ENCODE measurements around the gene CELF2. TPM values are rescaled to one million over a fixed set of nuclear protein-coding genes. Genes with fewer than 3 reads are reported as not detected.

Gene CELF2
- total RNA-seq, 1 donor from 2014 or later = 3.8 TPM

DNA sequence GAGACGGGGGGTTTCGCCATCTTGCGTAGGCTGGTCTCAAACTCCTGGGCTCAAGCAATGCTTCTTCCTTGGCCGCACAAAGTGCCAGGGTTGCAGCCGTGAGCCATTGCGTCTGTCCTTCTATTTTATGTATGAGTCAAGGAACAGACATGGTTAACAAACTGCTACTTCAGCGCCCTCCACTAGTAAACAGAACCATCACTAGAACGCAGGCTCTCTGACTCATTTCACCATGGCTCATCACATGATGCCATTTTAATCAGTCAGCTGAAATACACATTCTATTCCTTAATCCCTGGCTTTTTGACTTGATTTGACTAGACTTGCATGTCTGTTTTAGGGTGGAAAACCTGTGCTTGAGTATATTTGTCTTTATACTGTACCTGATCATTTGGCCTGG lies 41.3 kb downstream of the CELF2 start:
- Mint-ChIP-seq H3K4me1 (ENCODE audit: low read depth) (no peaks in the 10 kb centered on the region), H3K27ac (no peak overlapping the region), H3K27me3 (peaks cover 12% of the 10 kb centered on the region), H3K9me3 (ENCODE audit: low read depth) (peaks cover 10% of the 10 kb centered on the region), H3K4me3 (ENCODE audit: low read depth) (no peak overlapping the region), H3K36me3 (ENCODE audit: insufficient read depth) (peaks cover 3% of the 10 kb centered on the region)
- TF ChIP-seq, protein P1, sequence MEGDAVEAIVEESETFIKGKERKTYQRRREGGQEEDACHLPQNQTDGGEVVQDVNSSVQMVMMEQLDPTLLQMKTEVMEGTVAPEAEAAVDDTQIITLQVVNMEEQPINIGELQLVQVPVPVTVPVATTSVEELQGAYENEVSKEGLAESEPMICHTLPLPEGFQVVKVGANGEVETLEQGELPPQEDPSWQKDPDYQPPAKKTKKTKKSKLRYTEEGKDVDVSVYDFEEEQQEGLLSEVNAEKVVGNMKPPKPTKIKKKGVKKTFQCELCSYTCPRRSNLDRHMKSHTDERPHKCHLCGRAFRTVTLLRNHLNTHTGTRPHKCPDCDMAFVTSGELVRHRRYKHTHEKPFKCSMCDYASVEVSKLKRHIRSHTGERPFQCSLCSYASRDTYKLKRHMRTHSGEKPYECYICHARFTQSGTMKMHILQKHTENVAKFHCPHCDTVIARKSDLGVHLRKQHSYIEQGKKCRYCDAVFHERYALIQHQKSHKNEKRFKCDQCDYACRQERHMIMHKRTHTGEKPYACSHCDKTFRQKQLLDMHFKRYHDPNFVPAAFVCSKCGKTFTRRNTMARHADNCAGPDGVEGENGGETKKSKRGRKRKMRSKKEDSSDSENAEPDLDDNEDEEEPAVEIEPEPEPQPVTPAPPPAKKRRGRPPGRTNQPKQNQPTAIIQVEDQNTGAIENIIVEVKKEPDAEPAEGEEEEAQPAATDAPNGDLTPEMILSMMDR (IDR thresholded peaks at IDR 0.05; ENCODE audit: unreplicated experiment) = no peak
- no peak for DNase-seq (ENCODE audit: low spot score, unreplicated experiment)

DNA sequence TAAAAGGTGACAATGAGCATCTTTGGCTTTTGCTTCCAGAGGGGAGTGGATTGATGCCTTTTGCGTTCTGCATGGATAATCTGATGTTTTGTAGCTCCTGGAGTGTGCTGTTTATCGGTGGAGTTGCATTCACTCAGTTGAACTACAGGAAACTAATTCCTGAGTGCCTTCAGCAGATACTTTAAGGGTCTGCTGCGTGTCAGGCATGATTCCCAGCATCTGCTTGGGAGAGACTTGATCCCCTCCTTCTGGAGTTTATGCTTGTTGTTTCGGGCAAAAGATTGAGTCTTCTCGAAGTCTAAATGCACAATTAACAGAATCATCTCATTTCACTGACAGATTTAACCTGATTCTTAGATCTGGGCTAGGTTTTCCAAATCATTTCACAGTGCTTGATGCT lies 46.2 kb downstream of the CELF2 start:
- Mint-ChIP-seq H3K27me3 (peaks cover 22% of the 10 kb centered on the region), H3K4me3 (ENCODE audit: low read depth) (no peak overlapping the region), H3K27ac (no peak overlapping the region), H3K36me3 (ENCODE audit: insufficient read depth) (peaks cover 3% of the 10 kb centered on the region), H3K4me1 (ENCODE audit: low read depth) (no peaks in the 10 kb centered on the region), H3K9me3 (ENCODE audit: low read depth) (peaks cover 10% of the 10 kb centered on the region)
- no peak for DNase-seq (ENCODE audit: low spot score, unreplicated experiment)
- TF ChIP-seq, protein P1 (IDR thresholded peaks at IDR 0.05; ENCODE audit: unreplicated experiment) = no peak

GRCh38 chr10:11064832-11065231 lies 47.2 kb downstream of the CELF2 start:
- Mint-ChIP-seq H3K27ac (no peak overlapping the region), H3K27me3 (peaks cover 20% of the 10 kb centered on the region), H3K4me3 (ENCODE audit: low read depth) (no peak overlapping the region), H3K9me3 (ENCODE audit: low read depth) (peaks cover 10% of the 10 kb centered on the region), H3K36me3 (ENCODE audit: insufficient read depth) (peaks cover 3% of the 10 kb centered on the region), H3K4me1 (ENCODE audit: low read depth) (no peaks in the 10 kb centered on the region)
- DNase-seq (ENCODE audit: low spot score, unreplicated experiment) = no peak
- TF ChIP-seq, protein P1 (IDR thresholded peaks at IDR 0.05; ENCODE audit: unreplicated experiment) = no peak

DNA sequence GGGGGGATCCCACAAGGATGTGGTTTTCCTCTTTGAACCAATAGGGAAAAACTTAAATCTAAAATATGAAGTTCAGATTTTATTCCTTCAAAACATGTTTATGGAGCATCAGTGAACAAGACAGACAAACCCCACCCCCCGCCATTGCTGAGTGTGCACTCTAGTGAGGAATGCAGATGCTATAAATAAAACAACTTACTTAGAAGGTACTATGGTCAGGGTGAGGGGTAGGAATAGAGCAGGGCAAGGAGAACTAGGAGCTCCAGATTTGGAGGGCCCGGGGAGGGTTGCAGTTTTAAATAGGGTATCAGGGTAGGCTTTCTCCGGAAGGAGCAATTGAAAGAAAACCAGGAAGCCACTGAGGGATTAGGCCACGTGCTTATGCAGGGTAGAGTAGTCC lies 47.9 kb downstream of the CELF2 start:
- peaks cover 24% of the 10 kb centered on the region for H3K27me3 Mint-ChIP-seq
- peaks cover 3% of the 10 kb centered on the region for H3K36me3 Mint-ChIP-seq (ENCODE audit: insufficient read depth)
- TF ChIP-seq, protein P1 (IDR thresholded peaks at IDR 0.05; ENCODE audit: unreplicated experiment) = no peak
- no peaks in the 10 kb centered on the region for H3K4me1 Mint-ChIP-seq (ENCODE audit: low read depth)
- DNase-seq (ENCODE audit: low spot score, unreplicated experiment) = no peak
- peaks cover 10% of the 10 kb centered on the region for H3K9me3 Mint-ChIP-seq (ENCODE audit: low read depth)
- H3K4me3 Mint-ChIP-seq (ENCODE audit: low read depth) = no peak overlapping the region
- no peak overlapping the region for H3K27ac Mint-ChIP-seq

- Mint-ChIP-seq H3K27ac (no peak overlapping the region), H3K9me3 (ENCODE audit: low read depth) (peaks cover 5% of the 10 kb centered on the region), H3K36me3 (ENCODE audit: insufficient read depth) (no peaks in the 10 kb centered on the region), H3K4me1 (ENCODE audit: low read depth) (no peaks in the 10 kb centered on the region), H3K27me3 (peaks cover 19% of the 10 kb centered on the region), H3K4me3 (ENCODE audit: low read depth) (no peak overlapping the region)
- DNase-seq (ENCODE audit: low spot score, unreplicated experiment) = no peak
- TF ChIP-seq, protein P1 (IDR thresholded peaks at IDR 0.05; ENCODE audit: unreplicated experiment) = no peak
These were observed 48.8 kb downstream of the CELF2 start for GRCh38 chr10:11066520-11066919.
